ENCODE measurements around the gene SQSTM1. TPM values are rescaled to one million over a fixed set of nuclear protein-coding genes. Genes with fewer than 3 reads are reported as not detected.

The SQSTM1 gene
- total and polyA plus RNA-seq, 2 of the 8 experiments (the other 6 are each of a cell fraction or from before 2014, with no cell fraction given), result 78.6 to 110 TPM

DNA sequence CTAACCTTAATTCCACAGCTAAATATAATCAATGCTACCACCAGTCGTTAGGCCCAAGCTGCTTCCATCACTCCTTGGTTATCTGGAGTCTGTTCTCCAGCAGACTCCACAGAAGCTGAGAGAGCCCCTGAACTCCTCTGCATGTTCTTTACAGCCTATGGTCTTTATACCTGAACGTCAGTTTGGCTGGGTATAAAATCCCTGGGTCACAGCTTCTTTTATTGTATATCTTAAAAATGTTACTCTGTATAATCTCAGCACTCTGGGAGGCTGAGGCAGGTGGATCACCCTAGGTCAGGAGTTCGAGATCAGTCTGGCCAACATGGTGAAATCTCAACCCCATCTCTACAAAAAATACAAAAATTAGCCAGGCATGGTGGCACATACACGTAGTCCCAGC, 61.6 kb downstream of the SQSTM1 start (continued):
- TF ChIP-seq KDM1A (IDR thresholded peaks at IDR 0.05; ENCODE audit: borderline replicate concordance, low read length), result no peak
- TF ChIP-seq CHD1 (IDR thresholded peaks at IDR 0.05; ENCODE audit: low read depth, low read length), result no peak
- no peak for TF ChIP-seq SP1 (IDR thresholded peaks at IDR 0.05; ENCODE audit: low read depth, low read length)
- TF ChIP-seq TCF12 (IDR thresholded peaks at IDR 0.05; ENCODE audit: low read depth, low read length), result no peak
- no peak for TF ChIP-seq PHF8 (conservative IDR thresholded peaks at IDR 0.05; ENCODE audit: low read depth, low read length)
- no peak for TF ChIP-seq EZH2 (IDR thresholded peaks at IDR 0.05; ENCODE audit: low read depth, low read length, severe bottlenecking)

Measured in H1 (cell line).